Endothelial cell of umbilical vein (primary cell): ENCODE measurements around the gene FOXJ3.
A peak's percentile ranks its signal among the peaks of the same experiment; 100 is the strongest.

ENCODE experiments used
- EZH2 ChIP-seq: IDR thresholded peaks from 2 replicates; pipeline ENCODE4 v1.6.1; 2012; ENCODE audit warnings: borderline replicate concordance, low read depth, mild to moderate bottlenecking, moderate library complexity, low read length, inconsistent platforms; ENCODE audit not compliant: severe bottlenecking
- FOS ChIP-seq: IDR thresholded peaks from 2 replicates; pipeline ENCODE4 v1.6.1; 2011; ENCODE audit warnings: mild to moderate bottlenecking, low read length, moderate library complexity, borderline replicate concordance; ENCODE audit not compliant: insufficient read depth
- GATA2 ChIP-seq: IDR thresholded peaks from 2 replicates; pipeline ENCODE4 v1.7.0; 2011; ENCODE audit warnings: low read depth, mild to moderate bottlenecking, moderate library complexity, mixed read lengths, low read length; ENCODE audit not compliant: insufficient read length, insufficient read depth
- JUN ChIP-seq: IDR thresholded peaks from 2 replicates; pipeline ENCODE4 v1.6.1; 2011; ENCODE audit warnings: borderline replicate concordance, low read depth; ENCODE audit not compliant: insufficient read length, insufficient read depth
- MYC ChIP-seq: IDR thresholded peaks from one replicate; pipeline ENCODE4 v1.6.1; 2011; ENCODE audit warnings: mild to moderate bottlenecking, low read depth, low read length
- POLR2A ChIP-seq: IDR thresholded peaks from 2 replicates; pipeline ENCODE4 v1.6.1; 2012; ENCODE audit warnings: low read depth, mild to moderate bottlenecking, control low read depth, low read length
- POLR2AphosphoS5 ChIP-seq: IDR thresholded peaks from 2 replicates; pipeline ENCODE4 v1.6.1; 2012; ENCODE audit warnings: low read depth, mild to moderate bottlenecking, control low read depth, low read length, moderate library complexity; ENCODE audit not compliant: insufficient read depth
- TF ChIP-seq, protein P1 (sequence below), 2 donors: IDR thresholded peaks; 1 replicate in 1 of 2; 2 replicates in 1 of 2; pipeline ENCODE4 v1.5.1; 2011; ENCODE audit warnings: low read length in 2 of 2, mild to moderate bottlenecking in 2 of 2, moderate library complexity in 2 of 2, control low read depth in 1 of 2, inconsistent platforms in 1 of 2, low read depth in 1 of 2; ENCODE audit not compliant: insufficient read depth in 1 of 2; ENCODE audit errors: extremely low read depth in 1 of 2
- TF ChIP-seq, protein P2 (sequence below): IDR thresholded peaks from 2 replicates; pipeline ENCODE4 v1.6.1; 2011; ENCODE audit not compliant: insufficient read depth, insufficient read length

DNA sequence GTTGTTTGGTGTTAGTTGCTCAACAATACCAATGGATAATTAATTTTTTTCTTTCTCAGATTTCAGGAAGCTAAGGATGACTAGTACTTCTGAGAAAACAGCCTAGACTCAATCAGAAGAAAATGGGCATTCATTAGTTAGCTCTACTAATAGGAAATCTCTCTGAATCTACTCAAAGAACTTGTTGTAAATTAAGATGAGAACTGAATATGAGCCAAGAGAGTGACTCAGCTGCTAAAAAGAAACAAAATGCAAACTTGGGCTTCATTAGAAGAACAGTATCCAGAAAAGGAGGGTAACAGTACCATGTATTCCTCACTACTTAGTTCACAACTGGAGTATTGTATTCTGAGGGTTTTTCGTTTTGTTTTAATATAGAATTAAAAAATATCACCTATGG, 12.5 kb downstream of the FOXJ3 start:
- no peak for TF ChIP-seq POLR2A
- TF ChIP-seq, protein P1, sequence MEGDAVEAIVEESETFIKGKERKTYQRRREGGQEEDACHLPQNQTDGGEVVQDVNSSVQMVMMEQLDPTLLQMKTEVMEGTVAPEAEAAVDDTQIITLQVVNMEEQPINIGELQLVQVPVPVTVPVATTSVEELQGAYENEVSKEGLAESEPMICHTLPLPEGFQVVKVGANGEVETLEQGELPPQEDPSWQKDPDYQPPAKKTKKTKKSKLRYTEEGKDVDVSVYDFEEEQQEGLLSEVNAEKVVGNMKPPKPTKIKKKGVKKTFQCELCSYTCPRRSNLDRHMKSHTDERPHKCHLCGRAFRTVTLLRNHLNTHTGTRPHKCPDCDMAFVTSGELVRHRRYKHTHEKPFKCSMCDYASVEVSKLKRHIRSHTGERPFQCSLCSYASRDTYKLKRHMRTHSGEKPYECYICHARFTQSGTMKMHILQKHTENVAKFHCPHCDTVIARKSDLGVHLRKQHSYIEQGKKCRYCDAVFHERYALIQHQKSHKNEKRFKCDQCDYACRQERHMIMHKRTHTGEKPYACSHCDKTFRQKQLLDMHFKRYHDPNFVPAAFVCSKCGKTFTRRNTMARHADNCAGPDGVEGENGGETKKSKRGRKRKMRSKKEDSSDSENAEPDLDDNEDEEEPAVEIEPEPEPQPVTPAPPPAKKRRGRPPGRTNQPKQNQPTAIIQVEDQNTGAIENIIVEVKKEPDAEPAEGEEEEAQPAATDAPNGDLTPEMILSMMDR (IDR thresholded peaks at IDR 0.05; ENCODE audit: extremely low read depth in 1 of 2, insufficient read depth in 1 of 2, low read depth in 1 of 2, low read length in 2 of 2): no peak
- no peak for TF ChIP-seq EZH2
- TF ChIP-seq, protein P2, sequence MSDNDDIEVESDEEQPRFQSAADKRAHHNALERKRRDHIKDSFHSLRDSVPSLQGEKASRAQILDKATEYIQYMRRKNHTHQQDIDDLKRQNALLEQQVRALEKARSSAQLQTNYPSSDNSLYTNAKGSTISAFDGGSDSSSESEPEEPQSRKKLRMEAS: no peak
- no peak for TF ChIP-seq POLR2AphosphoS5
- peak; percentile 80 for TF ChIP-seq FOS
- TF ChIP-seq GATA2: no peak
- no peak for TF ChIP-seq MYC
- TF ChIP-seq JUN: no peak
